ENCODE results near the gene ANKRD34A. TPM values are rescaled to one million over a fixed set of nuclear protein-coding genes. Genes with fewer than 3 reads are reported as not detected.
A peak's percentile ranks its signal among the peaks of the same experiment; 100 is the strongest.
"Not testable (repeated sequence)": the region's sequence is repeated elsewhere in the genome, so short reads cannot be mapped to it uniquely, and the experiment has no call there.

Gene ANKRD34A
- total RNA-seq, 1 experiment from 2014 or later, result 0.69 TPM

- DNase-seq, result peak; percentile 27 to 39
- Histone ChIP-seq H3K36me3 (peaks cover 12% of the 10 kb centered on the region), H3K27me3 (no peaks in the 10 kb centered on the region), H3K4me1 (peaks cover 6% of the 10 kb centered on the region), H3K4me3 (peak overlapping the region; percentile 78), H3K9me3 (replicated peaks) (no peaks in the 10 kb centered on the region), H3K27ac (peak overlapping the region; percentile 86)
Observed at GRCh38 chr1:145926686-145927062, 37.7 kb downstream of the ANKRD34A start.

- H3K9me3 ChIP-seq (replicated peaks), result no peaks in the 10 kb centered on the region
- no peak overlapping the region for H3K4me3 ChIP-seq
- no peak for DNase-seq
- peaks cover 12% of the 10 kb centered on the region for H3K4me1 ChIP-seq
- H3K27me3 ChIP-seq, result no peaks in the 10 kb centered on the region
- H3K27ac ChIP-seq, result no peak overlapping the region
- H3K36me3 ChIP-seq, result peaks cover 15% of the 10 kb centered on the region
Observed at GRCh38 chr1:145922266-145922665, 42.1 kb downstream of the ANKRD34A start.

GRCh38 chr1:145920297-145920696 lies 44.1 kb downstream of the ANKRD34A start:
- not testable (repeated sequence) for H3K36me3 ChIP-seq; DNase-seq; H3K27ac ChIP-seq; H3K4me3 ChIP-seq; H3K4me1 ChIP-seq; H3K27me3 ChIP-seq; H3K9me3 ChIP-seq (replicated peaks)

- peak; percentile 30 to 47 for DNase-seq
- Histone ChIP-seq H3K4me3 (peak overlapping the region; percentile 85), H3K27me3 (no peaks in the 10 kb centered on the region), H3K27ac (peak overlapping the region; percentile 51), H3K4me1 (peaks cover 6% of the 10 kb centered on the region; the same call in 1 of the 2 replicates), H3K9me3 (replicated peaks) (no peaks in the 10 kb centered on the region), H3K36me3 (peaks cover 6% of the 10 kb centered on the region)
Observed at GRCh38 chr1:145918992-145919939, 45.1 kb downstream of the ANKRD34A start.

- H3K4me3 ChIP-seq, result peak within 1 kb of the TSS; percentile 85
- peak within 1 kb of the TSS; percentile 51 for H3K27ac ChIP-seq
- DNase-seq, result peak; percentile 81 to 84
- H3K4me1 ChIP-seq, result peaks cover 6% of the 10 kb centered on the region; the same call in 1 of the 2 replicates
- no peaks in the 10 kb centered on the region for H3K27me3 ChIP-seq
- peaks cover 5% of the 10 kb centered on the region for H3K36me3 ChIP-seq
- H3K9me3 ChIP-seq (replicated peaks), result no peaks in the 10 kb centered on the region
Observed at GRCh38 chr1:145918144-145918991, 46.0 kb downstream of the ANKRD34A start, which contains the start of gene PEX11B. Gene PEX11B, minus strand, starts transcription at chr1:145918717. Its CDS starts 29 bp downstream, at chr1:145918688.

- DNase-seq, result no peak
- H3K36me3 ChIP-seq, result 0 out of 2 replicates have a peak, but pooled peaks cover 2% of the 10 kb centered on the region
- H3K9me3 ChIP-seq (replicated peaks), result no peaks in the 10 kb centered on the region
- H3K27ac ChIP-seq, result no peak overlapping the region
- H3K4me1 ChIP-seq, result peaks cover 6% of the 10 kb centered on the region; the same call in 1 of the 2 replicates
- H3K27me3 ChIP-seq, result no peaks in the 10 kb centered on the region
- peak overlapping the region; percentile 85 for H3K4me3 ChIP-seq
Observed at GRCh38 chr1:145917595-145917994, 46.8 kb downstream of the ANKRD34A start.

- Histone ChIP-seq H3K27me3 (no peaks in the 10 kb centered on the region), H3K4me1 (peaks cover 6% of the 10 kb centered on the region; the same call in 1 of the 2 replicates), H3K27ac (no peak overlapping the region), H3K36me3 (0 out of 2 replicates have a peak, but pooled peaks cover 2% of the 10 kb centered on the region), H3K9me3 (replicated peaks) (no peaks in the 10 kb centered on the region), H3K4me3 (no peak overlapping the region)
- DNase-seq, result no peak
Observed at GRCh38 chr1:145916745-145917144, 47.6 kb downstream of the ANKRD34A start.

GRCh38 chr1:145912128-145912641 lies 52.2 kb downstream of the ANKRD34A start:
- Histone ChIP-seq H3K4me3 (no peak overlapping the region), H3K9me3 (replicated peaks) (no peaks in the 10 kb centered on the region), H3K27me3 (no peaks in the 10 kb centered on the region), H3K4me1 (0 out of 2 replicates have a peak, but pooled peaks cover 2% of the 10 kb centered on the region), H3K27ac (no peak overlapping the region), H3K36me3 (peaks cover 7% of the 10 kb centered on the region; the same call in 1 of the 2 replicates)
- DNase-seq, result no peak

Other genes starting within 250 kb of the ANKRD34A start
- gene CD160, start 245.1 kb downstream of the ANKRD34A start, total RNA-seq (2014; rRNA removed; shearing (Covaris generic)), result not detected in 2 replicates
- 9.0 and 10.0 TPM in 2 replicates for gene RNF115, start 140.5 kb downstream of the ANKRD34A start, total RNA-seq (2014; rRNA removed; shearing (Covaris generic))
- 27.4 and 28.5 TPM in 2 replicates for gene POLR3C, start 140.4 kb downstream of the ANKRD34A start, total RNA-seq (2014; rRNA removed; shearing (Covaris generic))
- gene NUDT17, start 118.9 kb downstream of the ANKRD34A start, total RNA-seq (2014; rRNA removed; shearing (Covaris generic)), result 1.1 and 1.2 TPM in 2 replicates
- gene PIAS3, start 105.5 kb downstream of the ANKRD34A start, total RNA-seq (2014; rRNA removed; shearing (Covaris generic)), result 18.8 and 19.7 TPM in 2 replicates
- not detected in 2 replicates for gene ANKRD35, start 78.7 kb downstream of the ANKRD34A start, total RNA-seq (2014; rRNA removed; shearing (Covaris generic))
- gene ITGA10, start 54.5 kb downstream of the ANKRD34A start, total RNA-seq (2014; rRNA removed; shearing (Covaris generic)), result 0.15 and 0.16 TPM in 2 replicates
- 19.5 and 21.2 TPM in 2 replicates for gene PEX11B, start 45.9 kb downstream of the ANKRD34A start, total RNA-seq (2014; rRNA removed; shearing (Covaris generic))
- 232 and 246 TPM in 2 replicates for gene RBM8A, start 37.1 kb downstream of the ANKRD34A start, total RNA-seq (2014; rRNA removed; shearing (Covaris generic))
- gene LIX1L, start 6.6 kb downstream of the ANKRD34A start, total RNA-seq (2014; rRNA removed; shearing (Covaris generic)), result 33.4 and 35.6 TPM in 2 replicates
- gene POLR3GL, start 115 bp upstream of the ANKRD34A start, total RNA-seq (2014; rRNA removed; shearing (Covaris generic)), result 16.7 and 18.4 TPM in 2 replicates
- 161 and 177 TPM in 2 replicates for gene TXNIP, start 32.0 kb upstream of the ANKRD34A start, total RNA-seq (2014; rRNA removed; shearing (Covaris generic))
- 0.10 TPM in 2 replicates for gene HJV, start 57.2 kb upstream of the ANKRD34A start, total RNA-seq (2014; rRNA removed; shearing (Covaris generic))
- 0.71 and 0.83 TPM in 2 replicates for gene NBPF10, start 180.2 kb upstream of the ANKRD34A start, total RNA-seq (2014; rRNA removed; shearing (Covaris generic))

Data from SJCRH30 (cell line).